Activated T-cell treated with anti-CD3 and anti-CD28 coated beads, Interleukin-2, amount 50 U/mL, for 4 hours (primary cell): ENCODE results near the gene SPATA25. TPM values are rescaled to one million over a fixed set of nuclear protein-coding genes. Genes with fewer than 3 reads are reported as not detected.
"Not testable (repeated sequence)": the region's sequence is repeated elsewhere in the genome, so short reads cannot be mapped to it uniquely, and the experiment has no call there.

Source experiments
- ATAC-seq, 2 donors: fragments of 200-7000 bp; cut with Tn5 transposase; one replicate each; pipeline ENCODE4 v1.10.0; 2021
- DNase-seq: peaks from one replicate; pipeline ENCODE4 v3.0.0-alpha.2; 2020
- H3K27me3 Mint-ChIP-seq: one replicate; pipeline ENCODE4 v1.8.0; 2021; ENCODE audit warnings: low read depth, mixed read lengths
- H3K36me3 Mint-ChIP-seq: one replicate; pipeline ENCODE4 v1.8.0; 2022; ENCODE audit warnings: mixed read lengths; ENCODE audit not compliant: insufficient read depth
- H3K4me1 Mint-ChIP-seq: one replicate; pipeline ENCODE4 v1.8.0; 2021; ENCODE audit warnings: low read depth, mixed read lengths
- H3K4me3 Mint-ChIP-seq: one replicate; pipeline ENCODE4 v1.8.0; 2021; ENCODE audit warnings: mild to moderate bottlenecking, moderate library complexity, mixed read lengths
- H3K9me3 Mint-ChIP-seq: one replicate; pipeline ENCODE4 v1.8.0; 2021; ENCODE audit warnings: mixed read lengths
- total RNA-seq, 3 donors: library from RNA; stranded (reverse); gene quantifications; one replicate each; pipeline ENCODE4 v1.2.1, GENCODE V29; 2021

SPATA25 gene
- total RNA-seq, 3 donors from 2014 or later = 0.63 to 0.73 (median 0.73) TPM

- DNase-seq (no peak), ATAC-seq (no peak)
- Mint-ChIP-seq H3K27me3 (no peaks in the 10 kb centered on the region), H3K36me3 (peaks cover 8% of the 10 kb centered on the region), H3K9me3 (no peaks in the 10 kb centered on the region), H3K4me3 (peak overlapping the region; percentile 89), H3K4me1 (peaks cover 35% of the 10 kb centered on the region)
These were observed 4.8 kb upstream of the SPATA25 start for GRCh38 chr20:45892049-45892825.

- peak; percentile 87 for ATAC-seq
- no peaks in the 10 kb centered on the region for H3K27me3 Mint-ChIP-seq
- peaks cover 37% of the 10 kb centered on the region for H3K4me1 Mint-ChIP-seq
- peak; percentile 81 for DNase-seq
- H3K4me3 Mint-ChIP-seq = peak within 1 kb of the TSS; percentile 89
- no peaks in the 10 kb centered on the region for H3K9me3 Mint-ChIP-seq
- H3K36me3 Mint-ChIP-seq = peaks cover 6% of the 10 kb centered on the region
These were observed 3.9 kb upstream of the SPATA25 start, which contains the start of the genes CTSA and NEURL2 for GRCh38 chr20:45890985-45891983. Gene CTSA (plus strand): TSS chr20:45891335. CDS start chr20:45891569, 234 bp downstream. Gene NEURL2 (minus strand): TSS chr20:45891208. CDS start chr20:45890991, 217 bp downstream.

- H3K9me3 Mint-ChIP-seq = no peaks in the 10 kb centered on the region
- H3K27me3 Mint-ChIP-seq = no peaks in the 10 kb centered on the region
- DNase-seq (peak; percentile 37), ATAC-seq (peak; percentile 19)
- peaks cover 8% of the 10 kb centered on the region for H3K36me3 Mint-ChIP-seq
- H3K4me1 Mint-ChIP-seq = peaks cover 41% of the 10 kb centered on the region
- H3K4me3 Mint-ChIP-seq = peak overlapping the region; percentile 89
These were observed 2.9 kb upstream of the SPATA25 start for GRCh38 chr20:45890077-45890984.

- Mint-ChIP-seq H3K4me3 (no peak overlapping the region), H3K36me3 (peaks cover 4% of the 10 kb centered on the region), H3K9me3 (no peaks in the 10 kb centered on the region), H3K4me1 (peaks cover 46% of the 10 kb centered on the region), H3K27me3 (no peaks in the 10 kb centered on the region)
- ATAC-seq (no peak), DNase-seq (no peak)
These were observed 1.3 kb upstream of the SPATA25 start for GRCh38 chr20:45888681-45889080.

- no peak overlapping the region for H3K4me3 Mint-ChIP-seq
- H3K27me3 Mint-ChIP-seq = no peaks in the 10 kb centered on the region
- no peak for ATAC-seq
- no peaks in the 10 kb centered on the region for H3K9me3 Mint-ChIP-seq
- peaks cover 15% of the 10 kb centered on the region for H3K36me3 Mint-ChIP-seq
- DNase-seq = no peak
- H3K4me1 Mint-ChIP-seq = peaks cover 46% of the 10 kb centered on the region
These were observed 654 bp downstream of the SPATA25 start for GRCh38 chr20:45886590-45887345.

- Mint-ChIP-seq H3K4me1 (peaks cover 44% of the 10 kb centered on the region), H3K4me3 (peak overlapping the region; percentile 56), H3K36me3 (peaks cover 16% of the 10 kb centered on the region), H3K9me3 (no peaks in the 10 kb centered on the region), H3K27me3 (no peaks in the 10 kb centered on the region)
- DNase-seq (no peak), ATAC-seq (no peak)
These were observed 4.3 kb downstream of the SPATA25 start for GRCh38 chr20:45883100-45883469.

- Mint-ChIP-seq H3K9me3 (no peaks in the 10 kb centered on the region), H3K27me3 (no peaks in the 10 kb centered on the region), H3K4me3 (peak overlapping the region; percentile 56), H3K4me1 (peaks cover 44% of the 10 kb centered on the region), H3K36me3 (peaks cover 16% of the 10 kb centered on the region)
- no peak for DNase-seq
- no peak for ATAC-seq
These were observed 4.8 kb downstream of the SPATA25 start for GRCh38 chr20:45882469-45883099.

- ATAC-seq (peak; percentile 99), DNase-seq (peak; percentile 98)
- H3K4me3 Mint-ChIP-seq = peak within 1 kb of the TSS; percentile 89
- H3K4me1 Mint-ChIP-seq = peaks cover 40% of the 10 kb centered on the region
- H3K36me3 Mint-ChIP-seq = peaks cover 19% of the 10 kb centered on the region
- no peaks in the 10 kb centered on the region for H3K27me3 Mint-ChIP-seq
- no peaks in the 10 kb centered on the region for H3K9me3 Mint-ChIP-seq
These were observed 6.2 kb downstream of the SPATA25 start, which contains the start of gene ZSWIM1 for GRCh38 chr20:45880988-45881788. Gene ZSWIM1 (plus strand): TSS chr20:45881227. CDS start chr20:45882593, 1,366 bp downstream.

- ATAC-seq = no peak
- Mint-ChIP-seq H3K9me3 (no peaks in the 10 kb centered on the region), H3K27me3 (no peaks in the 10 kb centered on the region), H3K36me3 (peaks cover 13% of the 10 kb centered on the region), H3K4me3 (no peak overlapping the region), H3K4me1 (peaks cover 22% of the 10 kb centered on the region)
- DNase-seq = no peak
These were observed 9.2 kb downstream of the SPATA25 start for GRCh38 chr20:45878076-45878761.

- peaks cover 6% of the 10 kb centered on the region for H3K36me3 Mint-ChIP-seq
- no peaks in the 10 kb centered on the region for H3K4me1 Mint-ChIP-seq
- H3K4me3 Mint-ChIP-seq = no peak overlapping the region
- H3K9me3 Mint-ChIP-seq = no peaks in the 10 kb centered on the region
- DNase-seq (no peak), ATAC-seq (no peak)
- H3K27me3 Mint-ChIP-seq = no peaks in the 10 kb centered on the region
These were observed 12.8 kb downstream of the SPATA25 start for GRCh38 chr20:45874576-45874975.

GRCh38 chr20:45874104-45874481 lies 13.3 kb downstream of the SPATA25 start:
- H3K4me1 Mint-ChIP-seq, DNase-seq, H3K27me3 Mint-ChIP-seq, ATAC-seq, H3K4me3 Mint-ChIP-seq, H3K9me3 Mint-ChIP-seq, H3K36me3 Mint-ChIP-seq: not testable (repeated sequence)
